Fibroblast of lung (primary cell): ENCODE data around the gene C20orf202. TPM values are rescaled to one million over a fixed set of nuclear protein-coding genes. Genes with fewer than 3 reads are reported as not detected.

Experiments
- DNase-seq, 2 donors: peaks; one replicate each; pipeline versions ENCODE4 v3.0.0 to v3.0.0-alpha.2; 2010; ENCODE audit warnings: low read depth in 2 of 2
- H2AFZ ChIP-seq: 2 replicates; pipeline ENCODE4 v1.5.1; 2012; ENCODE audit warnings: low read length, control low read depth, inconsistent platforms
- H3K27ac ChIP-seq: 2 replicates; pipeline ENCODE4 v1.5.1; 2011; ENCODE audit warnings: low read length, control low read depth; ENCODE audit not compliant: insufficient read depth
- H3K27me3 ChIP-seq: 2 replicates; pipeline ENCODE4 v1.5.1; 2011; ENCODE audit warnings: mild to moderate bottlenecking, low read length; ENCODE audit not compliant: control insufficient read depth, insufficient read depth
- H3K36me3 ChIP-seq: 2 replicates; pipeline ENCODE4 v1.5.1; 2011; ENCODE audit warnings: low read length; ENCODE audit not compliant: control insufficient read depth, insufficient read depth
- H3K4me1 ChIP-seq: 2 replicates; pipeline ENCODE4 v1.5.1; 2011; ENCODE audit warnings: low read length; ENCODE audit not compliant: control insufficient read depth, insufficient read depth; ENCODE audit errors: extremely low read depth
- H3K4me2 ChIP-seq: 2 replicates; pipeline ENCODE4 v1.5.1; 2011; ENCODE audit warnings: low read length, control low read depth; ENCODE audit not compliant: insufficient read depth; ENCODE audit errors: extremely low read depth
- H3K4me3 ChIP-seq, 4 experiments: fragments of 200-600 bp in 1 of 4; sonication (generic) in 1 of 4; replicated peaks in 1 of 4; 2 replicates each; pipeline ENCODE4 v1.5.1; 2011 to 2016; ENCODE audit warnings: low read length in 4 of 4, low read depth in 3 of 4, mild to moderate bottlenecking in 3 of 4, control low read depth in 2 of 4, inconsistent platforms in 1 of 4, mixed read lengths in 1 of 4; ENCODE audit not compliant: insufficient read depth in 1 of 4; ENCODE audit errors: control extremely low read depth in 1 of 4
- H3K79me2 ChIP-seq: 2 replicates; pipeline ENCODE4 v1.5.1; 2012; ENCODE audit warnings: mild to moderate bottlenecking, low read length, inconsistent platforms; ENCODE audit not compliant: control insufficient read depth, insufficient read depth
- H3K9ac ChIP-seq: 2 replicates; pipeline ENCODE4 v1.5.1; 2011; ENCODE audit warnings: mild to moderate bottlenecking, low read length, control low read depth; ENCODE audit not compliant: insufficient read depth
- H3K9me3 ChIP-seq: 2 replicates; pipeline ENCODE4 v1.5.1; 2012; ENCODE audit warnings: low read depth, low read length; ENCODE audit not compliant: control insufficient read depth, insufficient read depth
- H4K20me1 ChIP-seq: 2 replicates; pipeline ENCODE4 v1.5.1; 2011; ENCODE audit warnings: low read length; ENCODE audit not compliant: control insufficient read depth, insufficient read depth; ENCODE audit errors: extremely low read depth
- CTCF ChIP-seq, 2 donors: IDR thresholded peaks in 1 of 2; conservative IDR thresholded peaks in 1 of 2; 1 replicate in 1 of 2; 2 replicates in 1 of 2; pipeline ENCODE4 v1.5.1; 2011 to 2012; ENCODE audit warnings: low read length in 2 of 2, control low read depth in 1 of 2, inconsistent platforms in 1 of 2, low read depth in 1 of 2, mild to moderate bottlenecking in 1 of 2
- EZH2 ChIP-seq: IDR thresholded peaks from 2 replicates; pipeline ENCODE4 v1.5.1; 2012; ENCODE audit warnings: low read length, control low read depth, mild to moderate bottlenecking; ENCODE audit errors: missing control alignments
- polyA plus RNA-seq, 2 donors: library from polyadenylated mRNA; depleted of rRNA in 1 of 2; stranded (reverse) in 1 of 2; unstranded in 1 of 2; fragments of >200 nt; gene quantifications; 2 replicates each; pipeline ENCODE4 v1.2.1, GENCODE V29; 2011 to 2012; ENCODE audit warnings: missing spikeins in 1 of 2
- total RNA-seq: library from RNA; depleted of rRNA; stranded (reverse); fragments of >200 nt; gene quantifications from 2 replicates; pipeline ENCODE4 v1.2.1, GENCODE V29; 2014

Gene C20orf202
- total and polyA plus RNA-seq, 2 donors (not counting 1 experiment from before 2014, with no cell fraction given) = under 0.01 TPM; not detected in 1

GRCh38 chr20:1163105-1163504 is 40.1 kb upstream of the C20orf202 start:
- H3K4me2 ChIP-seq = no peak overlapping the region
- TF ChIP-seq CTCF (conservative IDR thresholded peaks at IDR 0.05 in 1 of 2, IDR thresholded peaks at IDR 0.05 in 1 of 2; ENCODE audit: low read depth in 1 of 2, low read length in 2 of 2) = no peak
- no peaks in the 10 kb centered on the region for H4K20me1 ChIP-seq
- no peaks in the 10 kb centered on the region for H3K4me1 ChIP-seq
- no peaks in the 10 kb centered on the region for H3K79me2 ChIP-seq
- no peak for DNase-seq
- H2AFZ ChIP-seq = no peak overlapping the region
- no peaks in the 10 kb centered on the region for H3K27me3 ChIP-seq
- no peak overlapping the region for H3K9ac ChIP-seq
- H3K36me3 ChIP-seq = peaks cover 20% of the 10 kb centered on the region
- no peak overlapping the region for H3K4me3 ChIP-seq
- H3K27ac ChIP-seq = no peak overlapping the region
- no peaks in the 10 kb centered on the region for H3K9me3 ChIP-seq

- DNase-seq = no peak
Measured at GRCh38 chr20:1163653-1164052, 39.6 kb upstream of the C20orf202 start.

GRCh38 chr20:1164871-1165270 is 38.4 kb upstream of the C20orf202 start:
- no peak for DNase-seq
- Histone ChIP-seq H3K79me2 (no peaks in the 10 kb centered on the region), H3K27ac (no peak overlapping the region), H3K4me3 (no peak overlapping the region), H3K9ac (no peak overlapping the region), H3K9me3 (no peaks in the 10 kb centered on the region), H3K4me1 (no peaks in the 10 kb centered on the region), H4K20me1 (no peaks in the 10 kb centered on the region), H3K36me3 (peaks cover 24% of the 10 kb centered on the region), H3K27me3 (no peaks in the 10 kb centered on the region), H2AFZ (no peak overlapping the region), H3K4me2 (no peak overlapping the region)
- TF ChIP-seq EZH2 = no peak
- TF ChIP-seq CTCF (conservative IDR thresholded peaks at IDR 0.05 in 1 of 2, IDR thresholded peaks at IDR 0.05 in 1 of 2; ENCODE audit: low read depth in 1 of 2, low read length in 2 of 2) = no peak

More at GRCh38 chr20:1163653-1164052, 39.6 kb upstream of the C20orf202 start:
- Histone ChIP-seq H3K36me3 (peaks cover 21% of the 10 kb centered on the region), H3K4me1 (no peaks in the 10 kb centered on the region), H3K4me2 (no peak overlapping the region), H3K27ac (no peak overlapping the region), H3K4me3 (no peak overlapping the region), H2AFZ (no peak overlapping the region), H4K20me1 (no peaks in the 10 kb centered on the region), H3K9me3 (no peaks in the 10 kb centered on the region), H3K79me2 (no peaks in the 10 kb centered on the region), H3K27me3 (no peaks in the 10 kb centered on the region), H3K9ac (no peak overlapping the region)
- TF ChIP-seq EZH2 (no peak), CTCF (conservative IDR thresholded peaks at IDR 0.05 in 1 of 2, IDR thresholded peaks at IDR 0.05 in 1 of 2; ENCODE audit: low read depth in 1 of 2, low read length in 2 of 2) (no peak)
